H54 (cell line): ENCODE data around the gene INTS11.
A peak's percentile ranks its signal among the peaks of the same experiment; 100 is the strongest.
"Not testable (repeated sequence)": the region's sequence is repeated elsewhere in the genome, so short reads cannot be mapped to it uniquely, and the experiment has no call there.

Experiments
- DNase-seq: peaks from one replicate; pipeline ENCODE4 v3.0.0; 2011; ENCODE audit warnings: low spot score, mixed read lengths; ENCODE audit not compliant: insufficient read length
- FAIRE-seq: peaks from 3 replicates; lab custom pipeline; 2011; peaks lifted over from hg19 to GRCh38; lab: Jason Lieb, UNC
- POLR2A ChIP-seq: IDR thresholded peaks from 2 replicates; pipeline ENCODE4 v1.6.1; 2011; ENCODE audit warnings: low read depth, mild to moderate bottlenecking, low read length

The INTS11 gene

GRCh38 chr1:1324524-1325287 is at the start of gene INTS11, which contains the start of gene CPTP:
Gene INTS11, minus strand, starts transcription at chr1:1324660. Its CDS starts 52 bp downstream, at chr1:1324608.
Gene CPTP, plus strand, starts transcription at chr1:1324802. Its CDS starts 2,109 bp downstream, at chr1:1326911.
- DNase-seq (peak; percentile 84), FAIRE-seq (no peak)
- TF ChIP-seq POLR2A: peak; percentile 63; the same call in 1 of the 2 replicates

GRCh38 chr1:1373815-1374588 is 49.5 kb upstream of the INTS11 start:
- DNase-seq (no peak), FAIRE-seq (no peak)
- TF ChIP-seq POLR2A: no peak

GRCh38 chr1:1373051-1373814 is 48.8 kb upstream of the INTS11 start:
- DNase-seq (no peak), FAIRE-seq (no peak)
- no peak for TF ChIP-seq POLR2A

GRCh38 chr1:1371746-1372711 is 47.6 kb upstream of the INTS11 start:
- FAIRE-seq (no peak), DNase-seq (no peak)
- no peak for TF ChIP-seq POLR2A

GRCh38 chr1:1371364-1371745 is 46.9 kb upstream of the INTS11 start:
- DNase-seq: no peak
- TF ChIP-seq POLR2A: no peak
- FAIRE-seq: no peak

GRCh38 chr1:1370771-1371300 is 46.4 kb upstream of the INTS11 start:
- DNase-seq (no peak), FAIRE-seq (no peak)
- no peak for TF ChIP-seq POLR2A

GRCh38 chr1:1370094-1370493 is 45.6 kb upstream of the INTS11 start:
- not testable (repeated sequence) for FAIRE-seq, DNase-seq

- no peak for TF ChIP-seq POLR2A
- DNase-seq (no peak), FAIRE-seq (no peak)
These were observed 42.9 kb upstream of the INTS11 start for GRCh38 chr1:1367315-1367714.

GRCh38 chr1:1366699-1367066 is 42.2 kb upstream of the INTS11 start:
- FAIRE-seq: no peak
- no peak for DNase-seq

GRCh38 chr1:1365875-1366698 is 41.6 kb upstream of the INTS11 start:
- DNase-seq (no peak), FAIRE-seq (no peak)
- TF ChIP-seq POLR2A: no peak

More at GRCh38 chr1:1366699-1367066, 42.2 kb upstream of the INTS11 start:
- no peak for TF ChIP-seq POLR2A

GRCh38 chr1:1364266-1364665 is 39.8 kb upstream of the INTS11 start:
- FAIRE-seq (no peak), DNase-seq (no peak)
- no peak for TF ChIP-seq POLR2A

GRCh38 chr1:1361982-1362423 is 37.5 kb upstream of the INTS11 start:
- DNase-seq: no peak
- FAIRE-seq: no peak
- no peak for TF ChIP-seq POLR2A
